Panc1 (cell line): ENCODE results near the gene C12orf42.

Experiments
- CTCF ChIP-seq: fragments of 450-650 bp; IDR thresholded peaks from 2 replicates; pipeline ENCODE4 v1.5.1; 2017; ENCODE audit warnings: mild to moderate bottlenecking
- POLR2AphosphoS5 ChIP-seq: IDR thresholded peaks from 2 replicates; pipeline ENCODE4 v1.6.1; 2012; ENCODE audit warnings: mild to moderate bottlenecking, low read depth, low read length, moderate library complexity
- SIN3A ChIP-seq: IDR thresholded peaks from 2 replicates; pipeline ENCODE4 v1.6.1; 2012; ENCODE audit warnings: low read depth, mild to moderate bottlenecking, low read length, moderate library complexity, borderline replicate concordance; ENCODE audit not compliant: insufficient read depth
- TCF7L2 ChIP-seq: IDR thresholded peaks from 2 replicates; pipeline ENCODE4 v1.6.1; 2011; ENCODE audit warnings: mild to moderate bottlenecking, low read depth, low read length, inconsistent platforms

GRCh38 chr12:103282124-103282523 lies 213.6 kb downstream of the C12orf42 start:
- TF ChIP-seq CTCF, result no peak
- no peak for TF ChIP-seq SIN3A
- no peak for TF ChIP-seq POLR2AphosphoS5
- TF ChIP-seq TCF7L2, result no peak
